ENCODE measurements around the gene ANKRD53. TPM values are rescaled to one million over a fixed set of nuclear protein-coding genes. Genes with fewer than 3 reads are reported as not detected.
"Not testable (repeated sequence)": the region's sequence is repeated elsewhere in the genome, so short reads cannot be mapped to it uniquely, and the experiment has no call there.

ANKRD53 gene
- total RNA-seq, 1 donor from 2014 or later, result 0.30 TPM

DNA sequence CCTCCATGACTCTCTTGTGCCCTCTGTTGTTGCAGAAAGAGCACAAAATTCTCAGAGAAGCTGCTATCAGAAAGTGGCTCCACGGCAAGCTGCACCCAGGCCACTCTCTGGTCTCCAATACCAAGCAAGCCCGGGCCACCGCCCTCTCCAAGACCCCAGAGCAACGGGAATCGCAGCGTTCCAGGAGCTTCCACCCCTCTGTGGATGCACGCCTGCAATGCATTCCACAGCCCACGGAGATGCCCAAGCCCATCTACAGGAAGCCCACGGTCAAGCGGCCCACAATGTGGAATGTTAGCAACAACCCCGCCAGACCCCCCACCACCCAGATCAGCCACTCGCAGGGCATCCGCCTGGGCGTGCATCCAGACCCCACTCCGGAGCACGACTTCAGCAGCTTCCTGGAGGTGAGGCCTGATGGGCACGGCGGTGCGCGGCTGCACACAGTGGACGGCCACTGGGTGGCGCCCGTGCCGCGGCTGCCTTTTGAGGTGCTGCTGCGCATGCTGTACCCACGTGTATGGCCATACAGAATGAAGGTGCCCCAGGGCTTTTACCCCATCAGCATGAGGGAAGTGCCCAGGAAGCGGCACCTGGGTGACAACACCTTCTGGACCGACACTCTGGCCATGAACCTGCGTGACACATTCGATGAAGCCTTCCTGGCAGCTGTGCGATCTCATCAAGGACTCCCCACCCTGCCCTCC lies 6.3 kb downstream of the ANKRD53 start:
- intact Hi-C loops (cut with DNase I), result no loop called here
- ATAC-seq (ENCODE audit: poor library complexity), result peak; percentile 81
- peak; percentile 79 for DNase-seq

DNA sequence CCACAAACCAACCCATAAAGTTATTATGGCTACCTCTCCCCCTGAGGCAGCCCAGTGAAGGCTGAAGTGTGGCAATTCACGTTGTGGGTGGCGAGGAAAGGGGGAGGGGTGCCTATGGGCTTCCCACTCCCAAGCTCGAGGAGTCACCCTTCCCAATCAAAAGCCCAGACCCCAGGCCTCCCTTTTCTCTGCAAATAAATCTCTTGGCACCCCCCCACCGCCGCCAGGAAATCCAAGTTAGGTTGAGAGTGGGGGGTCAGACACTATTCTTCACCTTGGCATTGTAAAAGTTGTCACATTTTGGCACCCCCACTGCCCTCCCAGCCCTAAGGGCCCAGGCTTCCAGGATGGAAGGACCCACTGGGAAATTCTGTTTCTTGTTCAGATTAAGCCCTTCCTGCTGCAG lies 6.9 kb downstream of the ANKRD53 start:
- ATAC-seq (ENCODE audit: poor library complexity), result peak; percentile 5
- DNase-seq, result no peak
- intact Hi-C loops (cut with DNase I), result no loop called here

DNA sequence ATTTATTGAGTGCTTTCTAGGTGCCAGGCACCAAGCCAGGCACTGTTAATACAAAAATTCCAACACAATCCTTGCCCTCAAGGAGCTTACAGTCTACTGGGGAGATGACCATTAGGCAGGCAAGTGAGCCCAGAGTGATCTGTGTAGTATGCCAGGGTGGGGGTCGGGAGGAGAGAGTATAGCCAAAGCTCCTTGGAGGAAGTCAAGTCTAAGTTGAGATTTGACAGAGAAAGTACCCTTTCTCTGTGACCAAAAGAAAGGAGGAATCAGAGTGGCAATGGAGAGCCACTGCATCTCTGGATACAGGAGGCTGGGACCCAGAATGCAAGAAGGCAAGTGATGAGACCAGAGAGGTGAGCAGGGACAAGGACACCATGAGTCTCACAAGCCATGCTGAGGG lies 7.5 kb downstream of the ANKRD53 start:
- DNase-seq (no peak), ATAC-seq (ENCODE audit: poor library complexity) (no peak)
- intact Hi-C loops (cut with DNase I), result no loop called here

DNA sequence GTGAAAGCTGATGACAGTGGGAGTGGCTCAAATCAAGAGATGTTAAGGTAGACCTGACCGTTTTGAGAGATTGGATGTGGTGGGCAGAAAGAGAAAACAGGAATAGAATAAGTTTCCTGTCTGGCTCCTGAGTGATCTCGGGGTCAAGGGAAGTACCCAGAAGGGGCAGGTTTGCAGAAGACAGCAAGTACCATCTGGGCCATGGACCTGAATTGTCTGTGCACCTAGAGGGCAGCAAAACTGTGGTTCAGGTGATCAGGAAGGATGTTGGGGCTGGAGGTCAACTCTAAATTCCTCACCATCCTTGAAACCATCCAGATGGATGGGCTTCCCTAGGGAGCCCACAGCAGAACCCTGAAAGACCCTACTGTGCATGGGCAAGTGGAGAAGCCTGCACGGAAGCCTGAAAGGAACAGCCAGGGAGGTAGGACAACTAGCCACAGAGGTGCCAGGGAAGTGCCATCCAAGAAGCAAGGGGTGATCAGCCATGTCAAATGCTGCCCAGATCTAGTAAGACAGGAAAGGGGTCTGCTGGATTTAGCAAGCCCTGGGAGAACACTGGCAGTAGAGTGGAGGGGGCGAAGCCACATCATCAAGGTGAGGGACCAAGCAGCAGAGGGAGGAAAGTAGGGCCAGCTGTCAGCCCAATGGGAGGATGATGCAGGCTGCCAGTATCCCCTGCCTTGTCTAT lies 8.2 kb downstream of the ANKRD53 start:
- intact Hi-C loops (cut with DNase I), result no loop called here
- DNase-seq (no peak), ATAC-seq (ENCODE audit: poor library complexity) (no peak)

DNA sequence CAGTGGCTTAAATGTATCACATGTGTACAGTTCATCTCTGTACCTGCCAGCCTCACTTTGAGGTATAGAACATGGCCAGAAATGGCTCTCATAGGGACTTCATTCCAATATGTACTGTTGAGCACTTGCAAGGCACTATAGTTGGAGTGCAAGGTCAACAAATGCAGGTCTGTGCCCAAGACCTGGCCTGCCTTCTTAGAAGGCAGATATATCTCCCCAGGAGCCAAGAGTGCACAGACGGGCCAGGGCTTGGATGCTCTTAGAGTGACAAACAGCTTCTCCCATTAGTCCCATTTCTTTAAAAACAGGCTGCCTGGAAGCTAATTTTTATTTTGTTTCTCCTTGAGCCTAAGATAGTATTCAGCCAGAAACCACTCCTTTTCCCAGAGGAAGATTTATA lies 9.0 kb downstream of the ANKRD53 start:
- intact Hi-C loops (cut with DNase I), result no loop called here
- ATAC-seq (ENCODE audit: poor library complexity), result no peak
- no peak for DNase-seq

DNA sequence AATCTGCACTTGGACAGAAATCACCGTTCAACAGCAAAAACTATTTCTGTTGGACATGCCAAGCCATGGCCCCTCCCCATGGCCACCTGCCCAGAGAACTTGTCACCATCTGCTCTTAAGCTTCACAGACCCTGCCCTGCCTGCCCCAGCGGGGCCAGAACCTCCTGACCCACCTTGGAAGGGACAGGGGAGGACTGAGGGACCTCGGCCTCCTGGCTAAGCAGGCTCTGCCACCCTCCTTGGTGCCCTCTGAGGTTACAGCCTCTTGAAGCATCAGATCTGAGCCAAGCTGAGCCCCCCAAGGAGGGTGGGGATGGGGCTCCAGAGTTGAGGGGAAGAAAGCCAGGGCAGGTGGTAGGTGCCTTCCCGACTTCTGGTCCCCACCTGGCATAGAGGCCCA lies 9.7 kb downstream of the ANKRD53 start:
- DNase-seq (peak; percentile 63), ATAC-seq (ENCODE audit: poor library complexity) (peak; percentile 16)
- intact Hi-C loops (cut with DNase I), result no loop called here

DNA sequence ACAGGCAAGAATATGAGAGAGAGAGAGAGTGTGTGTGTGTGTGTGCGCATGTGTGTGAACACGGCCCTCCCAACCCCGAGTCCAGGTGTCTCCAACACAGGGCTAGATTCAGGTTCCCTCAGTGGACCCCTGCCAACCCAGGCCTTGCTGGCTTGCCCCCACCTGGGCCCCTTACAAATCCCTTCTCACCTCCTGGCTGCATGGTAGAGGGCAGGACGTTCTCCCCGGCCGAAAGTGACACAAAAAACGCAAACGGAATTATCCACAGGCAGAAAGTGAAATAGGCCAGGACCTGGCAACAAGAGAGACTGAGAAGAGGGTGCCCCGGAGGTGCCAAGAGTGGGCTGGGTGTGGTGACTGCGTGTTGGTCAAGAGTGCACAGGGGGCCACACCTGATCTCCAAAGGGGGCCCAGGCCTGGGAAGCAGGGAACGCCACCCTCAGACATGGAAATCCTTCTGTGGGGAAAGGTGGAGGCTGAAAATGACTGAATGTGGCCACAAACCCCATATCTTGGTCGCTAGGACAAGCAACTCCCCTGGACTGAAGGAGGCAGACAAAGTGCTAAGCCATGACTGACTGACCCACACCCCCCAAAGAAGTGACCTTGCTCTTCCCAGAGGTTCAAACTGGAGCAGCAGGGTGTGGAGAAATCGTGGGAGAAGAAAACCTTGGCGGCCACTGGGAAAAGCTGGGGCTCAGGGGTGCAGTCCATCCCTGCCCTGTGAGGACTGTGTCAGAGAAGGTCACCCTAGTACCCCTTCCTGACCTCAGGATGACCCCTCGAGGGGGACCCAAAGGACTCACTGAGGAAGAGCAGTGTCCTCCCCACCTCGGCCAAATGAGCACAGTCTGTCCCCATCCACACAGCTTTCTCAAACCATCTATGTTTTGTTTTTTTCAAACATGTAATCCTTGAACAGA lies 10.6 kb downstream of the ANKRD53 start:
- intact Hi-C loops (cut with DNase I), result no loop called here
- ATAC-seq (ENCODE audit: poor library complexity) (no peak), DNase-seq (no peak)

DNA sequence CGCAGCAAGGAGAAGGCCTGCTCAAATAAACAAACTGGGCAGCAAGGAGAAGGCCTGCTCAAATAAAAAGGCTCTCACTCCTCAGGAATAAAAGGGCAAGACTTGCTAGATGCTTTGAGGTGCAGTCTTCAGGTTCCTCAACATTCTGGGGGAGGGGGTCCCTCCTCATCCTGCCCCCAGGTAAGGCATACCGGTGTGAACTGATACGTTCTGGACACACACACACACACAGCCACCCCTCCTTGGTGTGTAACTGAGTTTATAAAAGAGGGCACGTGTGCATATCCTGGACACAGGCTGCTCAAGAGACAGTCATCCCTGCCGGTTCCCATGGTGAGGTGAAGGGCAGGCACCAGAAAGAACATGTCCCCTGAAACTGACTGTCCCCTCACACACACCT lies 11.8 kb downstream of the ANKRD53 start:
- intact Hi-C loops (cut with DNase I), result no loop called here
- DNase-seq, result no peak

DNA sequence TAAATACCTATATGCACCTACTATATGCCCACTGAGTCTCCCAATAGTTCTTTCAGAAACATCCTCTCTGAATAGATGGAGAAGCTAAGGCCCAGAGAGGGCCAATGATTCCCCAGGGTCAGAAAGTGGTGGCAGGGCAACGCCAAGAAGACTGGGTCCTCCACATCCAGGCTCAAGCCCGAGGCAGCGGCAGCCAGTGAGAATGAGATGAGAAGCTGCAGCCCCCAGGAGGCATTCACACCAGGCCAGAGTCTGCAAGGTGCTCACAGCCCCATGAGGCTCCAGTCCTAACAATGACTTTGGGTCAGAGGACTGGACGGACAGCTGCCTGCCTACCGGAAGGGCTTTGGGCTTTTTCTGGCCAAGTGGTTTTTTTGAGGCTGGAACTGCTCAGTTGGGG lies 12.7 kb downstream of the ANKRD53 start:
- ATAC-seq (ENCODE audit: poor library complexity) (no peak), DNase-seq (no peak)
- intact Hi-C loops (cut with DNase I), result no loop called here

More for the DNA sequence above, 11.8 kb downstream of the ANKRD53 start:
- no peak for ATAC-seq (ENCODE audit: poor library complexity)

DNA sequence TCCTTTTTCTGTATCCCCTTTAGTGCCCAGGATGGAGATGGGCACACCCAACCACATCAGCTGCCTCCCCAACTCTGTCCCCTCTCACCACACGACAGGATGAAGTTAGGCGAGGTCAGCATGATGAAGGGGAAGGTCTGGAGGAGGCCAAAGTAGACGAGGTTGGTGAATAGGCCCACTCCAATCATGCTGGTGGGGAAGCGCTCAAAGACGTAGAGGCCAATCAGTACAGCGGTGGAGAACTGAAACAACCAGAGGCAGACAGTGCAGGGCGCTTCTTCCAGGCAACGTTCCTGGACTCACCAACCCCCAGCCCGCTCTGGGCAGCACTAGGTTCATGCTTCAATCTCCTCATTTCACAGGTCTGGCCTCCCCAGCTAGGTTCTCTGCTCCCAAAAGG lies 13.3 kb downstream of the ANKRD53 start:
- intact Hi-C loops (cut with DNase I), result no loop called here
- DNase-seq, result no peak
- no peak for ATAC-seq (ENCODE audit: poor library complexity)

DNA sequence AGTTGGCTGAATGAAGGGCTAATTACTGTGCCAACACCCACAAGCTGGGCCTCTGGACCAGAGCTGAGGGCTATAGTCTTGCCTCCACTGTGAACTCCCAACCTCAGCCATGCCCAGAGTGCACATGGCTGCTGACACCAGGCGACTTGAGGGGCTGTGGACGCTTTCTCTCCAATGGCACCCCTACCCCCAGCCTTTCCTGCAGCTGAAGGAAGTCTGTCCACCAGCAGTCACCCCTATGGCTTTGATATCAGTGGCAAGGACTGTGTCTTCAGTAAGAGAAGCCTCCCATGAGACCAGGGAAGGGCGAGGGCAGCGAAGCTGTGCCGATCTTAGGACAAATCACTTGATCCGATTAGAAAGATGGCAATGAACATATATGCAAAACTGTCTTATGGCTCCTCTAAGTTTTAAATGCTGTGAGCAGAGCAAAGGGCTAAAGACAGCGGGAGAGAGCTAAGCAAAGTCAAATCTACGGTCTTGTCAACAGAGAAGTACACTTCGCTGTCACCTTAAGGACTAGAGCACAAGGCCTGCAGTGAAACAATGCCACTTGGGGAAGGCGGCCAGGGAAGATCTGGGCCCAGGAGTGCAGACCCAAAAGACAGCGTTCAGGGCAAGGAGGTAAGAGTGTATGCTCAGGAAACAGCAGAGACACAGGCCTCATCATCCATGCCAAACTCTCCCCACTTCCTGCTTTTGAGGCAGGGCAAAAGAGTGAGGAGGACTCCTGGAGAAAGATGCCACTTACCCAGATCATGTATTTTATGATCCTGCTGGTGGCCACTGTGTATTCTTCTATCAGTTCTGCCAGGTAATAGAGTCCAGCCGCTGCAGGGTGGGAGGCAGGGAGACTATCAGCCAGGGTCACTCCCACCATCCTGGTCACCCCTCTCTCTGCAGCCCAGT lies 14.8 kb downstream of the ANKRD53 start:
- DNase-seq, result no peak
- intact Hi-C loops (cut with DNase I), result no loop called here
- no peak for ATAC-seq (ENCODE audit: poor library complexity)

DNA sequence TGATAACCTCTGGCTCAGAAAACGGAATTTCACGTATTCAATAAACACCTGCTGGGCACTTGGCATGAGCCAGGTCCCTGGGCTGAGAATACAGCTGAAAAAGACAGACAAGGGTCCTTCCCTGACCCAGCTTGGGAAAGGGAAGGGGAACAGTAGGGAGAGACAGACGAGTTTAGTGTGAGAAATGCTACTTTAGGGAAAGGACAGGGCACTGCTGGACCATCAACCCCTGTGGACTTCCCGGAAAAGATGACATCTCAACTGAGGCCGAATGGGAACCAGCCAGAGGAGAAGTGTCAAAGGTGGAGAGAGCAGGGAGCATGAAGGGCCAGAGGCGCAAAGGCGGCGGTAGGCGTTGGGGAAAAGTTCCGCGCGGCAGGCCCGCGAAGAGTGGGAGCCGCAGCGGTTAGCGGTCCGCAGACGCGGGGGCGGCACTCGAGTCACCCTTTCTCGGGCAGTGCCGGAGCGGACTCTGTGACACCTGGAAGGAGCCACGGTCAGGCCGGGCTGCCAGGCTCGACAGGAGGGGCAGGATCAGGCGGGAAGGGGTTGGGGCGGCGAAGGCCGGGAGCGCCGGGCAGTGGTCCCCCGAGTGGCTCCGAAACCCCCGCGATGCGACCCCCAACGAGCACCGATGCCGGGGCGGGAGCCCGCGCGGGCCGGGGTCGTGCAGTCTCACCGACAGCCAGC lies 15.7 kb downstream of the ANKRD53 start:
- ATAC-seq (ENCODE audit: poor library complexity), result peak; percentile 22
- no peak for DNase-seq
- intact Hi-C loops (cut with DNase I), result no loop called here

DNA sequence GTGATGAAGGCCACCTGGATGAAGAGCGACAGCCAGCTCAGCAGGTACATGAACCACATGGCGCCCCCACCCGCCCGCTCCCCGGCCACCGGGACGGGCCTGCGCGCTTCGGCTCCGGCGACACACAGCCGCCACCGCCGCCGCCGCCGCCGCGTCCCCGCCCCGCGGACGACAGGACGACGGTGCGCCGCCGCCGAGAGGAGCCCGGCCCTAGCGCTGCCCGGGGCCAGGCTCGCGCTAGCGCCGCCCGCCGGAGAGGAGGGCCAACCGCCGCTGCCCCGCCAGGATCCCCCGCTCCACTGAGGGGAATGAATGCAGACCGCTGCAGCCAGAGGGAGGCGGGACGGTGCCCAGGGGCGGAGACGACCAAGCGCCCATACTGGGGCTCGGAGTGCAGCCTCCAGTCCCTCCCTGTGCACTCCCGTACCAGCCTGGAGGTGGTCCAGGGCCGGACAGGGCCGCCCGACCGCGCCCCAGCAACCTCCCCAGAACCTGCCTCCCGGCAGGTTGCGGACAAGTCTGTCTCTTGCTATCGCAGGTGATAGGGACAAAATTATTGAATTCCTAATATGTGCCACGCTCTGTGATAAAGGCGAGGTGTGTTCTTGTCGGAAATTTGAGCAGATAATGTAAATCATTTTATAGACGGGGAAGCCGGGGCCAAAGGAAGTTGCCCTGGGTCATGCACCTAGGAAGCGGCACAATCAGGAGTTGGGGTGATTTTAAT lies 16.4 kb downstream of the ANKRD53 start, which contains the start of gene TEX261:
Gene TEX261 (minus strand): TSS at position 175 of the 727 bp plus-strand sequence. CDS start 116 bp downstream, at position 59.
- peak; percentile 99 for ATAC-seq (ENCODE audit: poor library complexity)
- DNase-seq, result peak; percentile 94
- intact Hi-C loops (cut with DNase I), result no loop called here

DNA sequence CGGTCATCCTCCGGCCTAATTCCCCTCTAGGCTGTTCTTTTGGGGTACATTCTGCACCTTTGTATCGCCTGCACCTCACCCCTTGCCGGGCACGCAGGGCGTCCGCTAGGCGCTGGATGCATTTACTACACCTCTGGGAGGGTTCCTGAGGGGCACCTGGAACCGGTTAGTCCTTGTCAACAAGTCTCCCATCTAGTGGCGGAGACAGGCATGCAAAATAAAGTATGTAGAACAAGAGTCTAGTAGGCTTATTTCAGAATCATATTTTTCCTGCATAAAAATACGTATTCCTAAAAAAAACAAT lies 16.9 kb downstream of the ANKRD53 start:
- no peak for DNase-seq
- ATAC-seq (ENCODE audit: poor library complexity), result peak; percentile 56
- intact Hi-C loops (cut with DNase I), result no loop called here

DNA sequence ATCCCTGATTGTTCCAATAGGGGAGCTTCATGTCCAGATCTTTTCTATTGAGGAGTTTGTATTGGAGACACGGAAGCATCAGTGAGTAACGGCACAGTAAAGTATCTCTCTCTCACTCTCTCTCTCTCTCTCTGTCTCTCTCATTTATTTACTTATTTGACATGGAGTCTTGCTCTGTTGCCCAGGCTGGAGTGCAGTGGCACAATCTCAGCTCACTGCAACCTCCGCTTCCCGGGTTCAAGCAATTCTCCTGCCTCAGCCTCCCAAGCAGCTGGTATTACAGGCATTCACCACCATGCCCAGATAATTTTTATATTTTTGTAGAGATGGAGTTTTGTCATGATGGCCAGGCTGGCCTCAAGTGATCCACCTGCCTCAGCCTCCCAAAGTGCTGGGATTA lies 20.5 kb downstream of the ANKRD53 start:
- DNase-seq; ATAC-seq (ENCODE audit: poor library complexity); intact Hi-C loops (cut with DNase I): not testable (repeated sequence)

DNA sequence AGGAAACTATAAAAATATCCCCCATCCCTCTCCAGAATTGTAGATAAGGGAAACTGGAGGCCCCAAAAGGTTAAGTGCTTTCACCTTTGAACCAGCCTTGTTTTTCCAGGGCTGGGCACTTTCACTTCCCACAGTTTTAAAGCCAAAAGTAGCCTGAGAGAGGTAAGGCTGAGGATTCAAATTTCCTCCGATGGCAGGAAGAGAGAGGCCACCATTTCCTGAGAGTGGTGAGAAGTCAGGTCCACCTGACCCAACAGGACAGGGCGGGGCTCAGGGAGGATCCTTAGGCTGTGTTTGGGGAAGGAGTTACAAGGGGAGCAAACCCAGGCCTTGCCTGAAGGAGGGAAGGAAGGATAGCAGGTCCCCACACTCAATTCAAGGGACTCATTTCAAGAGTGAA lies 20.9 kb downstream of the ANKRD53 start:
- no peak for DNase-seq
- intact Hi-C loops (cut with DNase I), result no loop called here
- ATAC-seq (ENCODE audit: poor library complexity), result no peak

DNA sequence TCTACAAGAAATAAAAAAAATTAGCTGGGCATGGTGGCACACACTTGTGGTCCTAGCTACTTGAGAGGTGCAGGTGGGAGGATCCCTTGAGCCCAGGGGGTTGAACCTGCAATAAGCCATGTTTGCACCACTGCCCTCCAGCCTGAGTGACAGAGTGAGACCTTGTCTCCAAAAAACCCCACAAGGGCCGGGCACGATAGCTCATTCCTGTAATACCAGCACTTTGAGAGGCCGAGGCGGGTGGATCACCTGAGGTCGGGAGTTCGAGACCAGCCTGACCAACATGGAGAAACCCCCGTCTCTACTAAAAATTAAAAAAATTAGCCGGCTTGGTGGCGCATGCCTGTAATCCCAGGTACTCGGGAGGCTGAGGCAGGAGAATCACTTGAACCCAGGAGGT lies 21.5 kb downstream of the ANKRD53 start:
- ATAC-seq (ENCODE audit: poor library complexity); DNase-seq; intact Hi-C loops (cut with DNase I): not testable (repeated sequence)
